GM12872 (cell line): ENCODE data around the gene CACNA1C.

ENCODE experiments used
- TF ChIP-seq, protein P1 (sequence below): IDR thresholded peaks from 3 replicates; pipeline ENCODE4 v1.5.1; 2011; ENCODE audit warnings: low read depth, mild to moderate bottlenecking, low read length, moderate library complexity; ENCODE audit not compliant: insufficient read depth

CACNA1C gene

DNA sequence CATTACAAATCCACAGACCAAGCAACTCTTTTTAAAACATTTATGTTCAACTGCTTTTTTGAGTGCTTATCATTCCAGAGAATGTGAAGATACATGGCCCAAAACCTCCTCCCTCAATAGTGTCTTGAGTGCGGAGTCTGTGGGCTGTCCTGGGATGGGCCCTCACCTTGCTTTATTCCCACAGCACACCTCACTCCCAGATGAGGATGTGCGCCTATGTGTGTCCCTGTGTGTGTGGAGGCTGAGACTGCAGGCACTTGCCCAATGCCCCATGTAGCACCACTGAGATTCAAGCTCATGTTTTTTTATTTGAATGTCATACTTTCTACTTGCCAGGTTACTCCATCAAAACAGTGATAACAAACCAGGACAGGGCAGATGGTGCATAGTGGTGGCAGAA lies 291.7 kb downstream of the CACNA1C start:
- TF ChIP-seq, protein P1, sequence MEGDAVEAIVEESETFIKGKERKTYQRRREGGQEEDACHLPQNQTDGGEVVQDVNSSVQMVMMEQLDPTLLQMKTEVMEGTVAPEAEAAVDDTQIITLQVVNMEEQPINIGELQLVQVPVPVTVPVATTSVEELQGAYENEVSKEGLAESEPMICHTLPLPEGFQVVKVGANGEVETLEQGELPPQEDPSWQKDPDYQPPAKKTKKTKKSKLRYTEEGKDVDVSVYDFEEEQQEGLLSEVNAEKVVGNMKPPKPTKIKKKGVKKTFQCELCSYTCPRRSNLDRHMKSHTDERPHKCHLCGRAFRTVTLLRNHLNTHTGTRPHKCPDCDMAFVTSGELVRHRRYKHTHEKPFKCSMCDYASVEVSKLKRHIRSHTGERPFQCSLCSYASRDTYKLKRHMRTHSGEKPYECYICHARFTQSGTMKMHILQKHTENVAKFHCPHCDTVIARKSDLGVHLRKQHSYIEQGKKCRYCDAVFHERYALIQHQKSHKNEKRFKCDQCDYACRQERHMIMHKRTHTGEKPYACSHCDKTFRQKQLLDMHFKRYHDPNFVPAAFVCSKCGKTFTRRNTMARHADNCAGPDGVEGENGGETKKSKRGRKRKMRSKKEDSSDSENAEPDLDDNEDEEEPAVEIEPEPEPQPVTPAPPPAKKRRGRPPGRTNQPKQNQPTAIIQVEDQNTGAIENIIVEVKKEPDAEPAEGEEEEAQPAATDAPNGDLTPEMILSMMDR = no peak

- TF ChIP-seq, protein P1 = no peak
Observed at GRCh38 chr12:2344885-2345284, 292.1 kb downstream of the CACNA1C start.

- TF ChIP-seq, protein P1 = no peak
Observed at GRCh38 chr12:2345902-2346301, 293.1 kb downstream of the CACNA1C start.

- TF ChIP-seq, protein P1 = no peak
Observed at GRCh38 chr12:2346416-2346815, 293.6 kb downstream of the CACNA1C start.

DNA sequence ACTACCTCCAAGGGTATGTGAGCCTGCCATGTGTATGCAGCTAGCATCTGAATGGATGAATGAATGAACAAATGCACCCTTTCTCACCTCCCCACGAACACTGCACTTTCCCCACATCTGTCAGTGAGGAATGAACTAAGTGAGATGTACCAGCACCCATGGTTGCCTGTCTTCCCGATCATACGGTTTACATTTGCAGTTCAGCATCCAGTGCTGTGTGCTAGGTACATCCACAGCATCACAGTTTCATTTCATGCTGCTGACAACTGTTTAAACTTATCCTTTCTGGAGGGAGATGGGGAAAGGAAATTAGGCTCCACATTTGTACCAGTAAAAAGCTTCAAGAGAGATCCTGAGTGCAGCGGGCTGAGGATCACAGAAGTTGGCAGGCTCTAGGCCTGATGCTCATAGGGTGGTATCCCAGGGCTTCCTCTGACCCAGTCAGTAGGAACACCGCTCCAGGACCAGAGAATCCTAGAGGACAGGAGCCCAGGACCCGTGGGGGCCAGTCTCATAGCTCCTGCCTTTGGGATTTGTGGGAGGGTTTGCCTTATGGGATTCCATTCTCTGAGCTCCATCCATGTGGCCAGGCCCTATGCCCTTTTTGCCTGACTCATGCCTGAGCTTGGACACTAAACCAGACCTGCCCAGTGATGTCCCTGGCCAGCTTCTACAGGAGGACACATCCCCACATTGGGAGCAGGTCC lies 294.5 kb downstream of the CACNA1C start:
- TF ChIP-seq, protein P1 = no peak

- TF ChIP-seq, protein P1 = no peak
Observed at GRCh38 chr12:2347844-2348481, 295.2 kb downstream of the CACNA1C start.

- TF ChIP-seq, protein P1 = no peak
Observed at GRCh38 chr12:2348482-2348852, 295.7 kb downstream of the CACNA1C start.
